ENCODE data around the gene TRPV4.

Gene TRPV4

GRCh38 chr12:109792992-109793391, 40.2 kb downstream of the TRPV4 start:
- DNase-seq (ENCODE audit: low read depth), result no peak
- H3K4me3 ChIP-seq (ENCODE audit: low read depth, low read length), result no peak overlapping the region
- TF ChIP-seq, protein P1, sequence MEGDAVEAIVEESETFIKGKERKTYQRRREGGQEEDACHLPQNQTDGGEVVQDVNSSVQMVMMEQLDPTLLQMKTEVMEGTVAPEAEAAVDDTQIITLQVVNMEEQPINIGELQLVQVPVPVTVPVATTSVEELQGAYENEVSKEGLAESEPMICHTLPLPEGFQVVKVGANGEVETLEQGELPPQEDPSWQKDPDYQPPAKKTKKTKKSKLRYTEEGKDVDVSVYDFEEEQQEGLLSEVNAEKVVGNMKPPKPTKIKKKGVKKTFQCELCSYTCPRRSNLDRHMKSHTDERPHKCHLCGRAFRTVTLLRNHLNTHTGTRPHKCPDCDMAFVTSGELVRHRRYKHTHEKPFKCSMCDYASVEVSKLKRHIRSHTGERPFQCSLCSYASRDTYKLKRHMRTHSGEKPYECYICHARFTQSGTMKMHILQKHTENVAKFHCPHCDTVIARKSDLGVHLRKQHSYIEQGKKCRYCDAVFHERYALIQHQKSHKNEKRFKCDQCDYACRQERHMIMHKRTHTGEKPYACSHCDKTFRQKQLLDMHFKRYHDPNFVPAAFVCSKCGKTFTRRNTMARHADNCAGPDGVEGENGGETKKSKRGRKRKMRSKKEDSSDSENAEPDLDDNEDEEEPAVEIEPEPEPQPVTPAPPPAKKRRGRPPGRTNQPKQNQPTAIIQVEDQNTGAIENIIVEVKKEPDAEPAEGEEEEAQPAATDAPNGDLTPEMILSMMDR (IDR thresholded peaks at IDR 0.05; ENCODE audit: insufficient read depth, low read depth, low read length, missing control alignments), result no peak

GRCh38 chr12:109789526-109790048, 43.6 kb downstream of the TRPV4 start:
- TF ChIP-seq, protein P1 (IDR thresholded peaks at IDR 0.05; ENCODE audit: insufficient read depth, low read depth, low read length, missing control alignments), result no peak
- DNase-seq (ENCODE audit: low read depth), result no peak
- H3K4me3 ChIP-seq (ENCODE audit: low read depth, low read length), result no peak overlapping the region

DNA sequence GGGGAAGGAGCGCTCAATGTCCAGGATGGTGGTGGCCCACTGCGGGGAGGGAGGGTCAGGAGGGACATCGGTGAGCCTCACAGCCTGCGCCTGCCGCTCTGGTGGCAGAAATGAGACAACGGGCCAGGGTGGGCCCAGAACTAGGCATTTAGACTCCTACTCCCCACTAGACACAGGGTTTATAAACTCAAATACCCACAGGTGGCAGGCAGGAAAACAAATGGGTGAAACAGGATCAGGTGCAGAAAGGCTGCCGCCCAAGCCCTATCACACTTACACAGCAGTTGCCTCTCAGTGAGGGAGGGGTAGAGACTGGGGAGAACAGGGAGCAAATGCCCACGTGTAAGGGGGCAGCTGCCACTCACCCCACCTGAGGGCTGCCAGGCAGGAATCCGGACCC, 46.4 kb downstream of the TRPV4 start:
- no peak for DNase-seq (ENCODE audit: low read depth)
- TF ChIP-seq, protein P1 (IDR thresholded peaks at IDR 0.05; ENCODE audit: insufficient read depth, low read depth, low read length, missing control alignments), result no peak
- H3K4me3 ChIP-seq (ENCODE audit: low read depth, low read length), result no peak overlapping the region

GRCh38 chr12:109785854-109786253, 47.3 kb downstream of the TRPV4 start:
- no peak overlapping the region for H3K4me3 ChIP-seq (ENCODE audit: low read depth, low read length)
- no peak for DNase-seq (ENCODE audit: low read depth)
- TF ChIP-seq, protein P1 (IDR thresholded peaks at IDR 0.05; ENCODE audit: insufficient read depth, low read depth, low read length, missing control alignments), result no peak

DNA sequence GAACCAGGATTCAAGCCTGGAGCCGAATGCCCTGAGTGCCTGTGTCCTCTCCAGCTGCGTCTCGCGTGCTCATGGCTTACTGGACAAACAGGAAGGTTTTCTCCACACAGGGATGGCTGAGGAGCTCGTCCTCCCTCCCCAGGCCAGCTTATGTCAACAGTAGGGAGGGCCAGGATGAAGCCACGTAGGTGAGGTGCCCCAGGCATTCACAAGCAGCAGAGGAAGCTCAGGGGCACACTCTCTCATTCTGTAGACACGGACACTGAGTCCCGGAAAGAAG, 49.3 kb downstream of the TRPV4 start:
- H3K4me3 ChIP-seq (ENCODE audit: low read depth, low read length), result no peak overlapping the region
- TF ChIP-seq, protein P1 (IDR thresholded peaks at IDR 0.05; ENCODE audit: insufficient read depth, low read depth, low read length, missing control alignments), result no peak
- DNase-seq (ENCODE audit: low read depth), result no peak

DNA sequence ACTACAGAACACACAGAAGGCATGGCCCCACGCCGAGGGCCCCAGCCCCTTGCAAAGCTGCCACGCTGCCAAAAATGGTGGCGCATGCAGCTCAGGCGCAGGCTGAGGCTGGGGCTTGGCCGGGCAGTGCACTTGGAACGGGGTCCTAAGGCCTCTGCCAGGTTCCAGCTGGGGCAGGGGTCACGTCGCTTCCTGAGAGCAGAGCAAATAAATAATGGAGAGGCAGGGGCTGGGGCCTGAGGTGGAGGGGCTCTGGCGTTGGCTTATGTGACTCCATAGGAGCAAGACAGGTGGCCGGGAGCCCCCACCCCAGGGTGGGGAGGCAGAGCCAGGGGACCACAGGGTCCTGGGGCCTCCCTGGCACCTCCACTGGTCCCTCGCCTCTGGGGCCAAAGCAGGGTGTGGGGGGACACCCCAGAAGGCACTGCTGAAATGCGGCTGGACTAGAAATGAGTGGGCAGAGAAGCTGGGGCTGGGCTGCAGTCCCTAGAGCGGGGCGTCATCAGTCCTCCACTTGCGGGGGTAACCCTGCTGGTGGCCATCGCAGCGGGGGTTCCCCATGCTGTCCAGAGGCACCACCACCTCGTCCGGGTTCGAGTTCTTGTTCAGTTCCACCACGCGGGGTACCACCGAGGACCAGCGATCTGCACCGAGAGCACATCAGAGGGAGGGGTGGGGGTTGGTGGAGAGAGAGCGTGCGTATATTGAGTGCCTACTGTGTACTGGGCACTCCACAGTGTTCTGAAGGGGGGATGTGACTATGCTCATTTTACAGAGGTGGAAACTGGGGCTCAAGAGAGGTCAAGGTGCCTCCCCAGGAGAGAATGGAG, 49.8 kb downstream of the TRPV4 start:
- DNase-seq (ENCODE audit: low read depth), result no peak
- TF ChIP-seq, protein P1 (IDR thresholded peaks at IDR 0.05; ENCODE audit: insufficient read depth, low read depth, low read length, missing control alignments), result no peak
- no peak overlapping the region for H3K4me3 ChIP-seq (ENCODE audit: low read depth, low read length)

DNA sequence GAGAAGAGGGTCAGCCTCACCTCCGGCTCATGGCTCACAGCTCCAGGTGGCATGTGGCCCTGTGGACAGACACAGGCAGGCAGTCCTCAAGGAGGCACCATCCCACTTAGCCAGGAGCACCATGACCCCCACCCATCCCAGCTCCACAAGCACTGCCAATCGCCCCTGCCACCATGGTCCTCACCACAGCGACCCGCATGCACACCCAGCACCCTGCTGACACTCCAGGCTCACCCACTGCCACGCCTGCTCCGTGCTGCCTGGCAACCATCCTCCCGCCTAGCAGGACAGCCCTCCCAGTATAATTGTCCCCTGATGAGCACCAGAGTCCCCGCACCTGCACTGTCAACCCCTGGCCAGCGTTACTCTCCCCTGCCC, 50.9 kb downstream of the TRPV4 start:
- DNase-seq (ENCODE audit: low read depth), result no peak
- TF ChIP-seq, protein P1 (IDR thresholded peaks at IDR 0.05; ENCODE audit: insufficient read depth, low read depth, low read length, missing control alignments), result no peak
- H3K4me3 ChIP-seq (ENCODE audit: low read depth, low read length), result no peak overlapping the region
